GM23248 (cell line): ENCODE data around the gene CUL2.

ENCODE experiments used
- EZH2 ChIP-seq: fragments of 200-600 bp; sonication (generic); IDR thresholded peaks from 2 replicates; pipeline ENCODE4 v1.6.1; 2018; ENCODE audit warnings: antibody characterized with exemption, mild to moderate bottlenecking; ENCODE audit not compliant: insufficient read depth, poor library complexity, severe bottlenecking
- EZH2phosphoT487 ChIP-seq: fragments of 200-600 bp; sonication (generic); IDR thresholded peaks from 2 replicates; pipeline ENCODE4 v1.6.1; 2018; ENCODE audit warnings: antibody characterized with exemption, moderate library complexity, mild to moderate bottlenecking, low read depth; ENCODE audit not compliant: insufficient read depth

- TF ChIP-seq EZH2: no peak
- TF ChIP-seq EZH2phosphoT487: no peak
Measured at GRCh38 chr10:35070521-35070920, 19.6 kb downstream of the CUL2 start.
